ENCODE results near the gene MAD1L1.

Gene MAD1L1

DNA sequence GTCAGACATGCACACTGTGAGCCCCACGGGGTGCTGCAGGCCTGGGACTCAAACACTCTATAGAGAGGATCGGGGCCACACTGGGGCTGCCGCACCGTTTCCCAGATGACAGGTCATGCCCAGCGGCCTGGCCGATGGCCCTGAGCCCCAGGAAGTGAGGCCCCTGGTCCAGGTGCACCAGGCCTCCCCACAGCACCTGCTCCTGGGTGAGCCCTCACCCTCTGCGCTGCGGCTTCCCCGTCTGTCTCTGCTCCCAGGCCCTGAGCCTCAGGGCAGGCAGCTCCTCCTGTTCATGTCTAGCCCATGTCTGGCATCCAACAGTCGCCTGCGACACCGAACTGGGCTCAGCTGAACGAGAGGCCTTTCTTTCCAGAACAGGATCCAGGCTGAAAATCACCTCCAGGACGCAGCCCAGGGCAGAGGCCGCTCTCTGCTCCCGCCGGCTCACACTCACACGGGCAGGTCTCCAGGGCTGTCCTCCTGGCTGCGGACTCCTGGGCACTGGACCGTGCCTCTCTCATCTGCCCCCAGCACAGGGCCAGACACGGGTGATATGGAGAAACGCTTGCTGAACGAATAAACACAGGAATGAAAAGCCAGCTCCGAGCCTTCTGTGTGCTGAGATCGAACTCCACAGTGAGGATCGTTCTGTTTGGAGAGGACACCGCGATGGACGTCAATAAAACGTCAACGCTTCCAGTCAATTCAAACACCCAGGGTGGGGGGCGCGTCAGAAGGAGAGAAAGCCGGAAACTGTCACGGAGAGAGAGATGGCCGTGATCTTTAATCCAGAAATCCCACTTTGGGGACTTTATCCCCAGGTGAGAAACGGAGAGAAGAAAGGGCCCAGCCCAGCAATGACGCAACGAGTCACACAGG lies 360.3 kb downstream of the MAD1L1 start:
- Histone ChIP-seq H3K4me2 (ENCODE audit: insufficient read depth, low read length) (no peak overlapping the region), H3K27ac (ENCODE audit: low read length) (peak overlapping the region; percentile 55), H2AFZ (ENCODE audit: low read depth, low read length) (no peak overlapping the region), H3K9ac (ENCODE audit: low read depth, low read length) (no peak overlapping the region), H3K9me3 (ENCODE audit: insufficient read depth, low read length, severe bottlenecking) (no peaks in the 10 kb centered on the region), H3K79me2 (ENCODE audit: insufficient read depth, low read length) (peaks cover 43% of the 10 kb centered on the region), H3K27me3 (ENCODE audit: insufficient read depth, low read length, poor library complexity) (no peaks in the 10 kb centered on the region), H4K20me1 (ENCODE audit: insufficient read depth, low read length) (peaks cover 34% of the 10 kb centered on the region), H3K4me3 (ENCODE audit: low read depth in 1 of 2, low read length in 2 of 2) (no peak overlapping the region), H3K4me1 (ENCODE audit: insufficient read depth, low read length) (no peaks in the 10 kb centered on the region), H3K36me3 (ENCODE audit: insufficient read depth, low read length) (peaks cover 32% of the 10 kb centered on the region)
- no peak for ATAC-seq (ENCODE audit: insufficient read depth, low read depth)
- DNase-seq: no peak
- no peak for TF ChIP-seq EZH2 (IDR thresholded peaks at IDR 0.05; ENCODE audit: borderline replicate concordance, low read depth, low read length, severe bottlenecking)
- TF ChIP-seq, protein P1, sequence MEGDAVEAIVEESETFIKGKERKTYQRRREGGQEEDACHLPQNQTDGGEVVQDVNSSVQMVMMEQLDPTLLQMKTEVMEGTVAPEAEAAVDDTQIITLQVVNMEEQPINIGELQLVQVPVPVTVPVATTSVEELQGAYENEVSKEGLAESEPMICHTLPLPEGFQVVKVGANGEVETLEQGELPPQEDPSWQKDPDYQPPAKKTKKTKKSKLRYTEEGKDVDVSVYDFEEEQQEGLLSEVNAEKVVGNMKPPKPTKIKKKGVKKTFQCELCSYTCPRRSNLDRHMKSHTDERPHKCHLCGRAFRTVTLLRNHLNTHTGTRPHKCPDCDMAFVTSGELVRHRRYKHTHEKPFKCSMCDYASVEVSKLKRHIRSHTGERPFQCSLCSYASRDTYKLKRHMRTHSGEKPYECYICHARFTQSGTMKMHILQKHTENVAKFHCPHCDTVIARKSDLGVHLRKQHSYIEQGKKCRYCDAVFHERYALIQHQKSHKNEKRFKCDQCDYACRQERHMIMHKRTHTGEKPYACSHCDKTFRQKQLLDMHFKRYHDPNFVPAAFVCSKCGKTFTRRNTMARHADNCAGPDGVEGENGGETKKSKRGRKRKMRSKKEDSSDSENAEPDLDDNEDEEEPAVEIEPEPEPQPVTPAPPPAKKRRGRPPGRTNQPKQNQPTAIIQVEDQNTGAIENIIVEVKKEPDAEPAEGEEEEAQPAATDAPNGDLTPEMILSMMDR (IDR thresholded peaks at IDR 0.05; ENCODE audit: borderline replicate concordance, extremely low read depth, low read length, poor library complexity, severe bottlenecking): no peak

DNA sequence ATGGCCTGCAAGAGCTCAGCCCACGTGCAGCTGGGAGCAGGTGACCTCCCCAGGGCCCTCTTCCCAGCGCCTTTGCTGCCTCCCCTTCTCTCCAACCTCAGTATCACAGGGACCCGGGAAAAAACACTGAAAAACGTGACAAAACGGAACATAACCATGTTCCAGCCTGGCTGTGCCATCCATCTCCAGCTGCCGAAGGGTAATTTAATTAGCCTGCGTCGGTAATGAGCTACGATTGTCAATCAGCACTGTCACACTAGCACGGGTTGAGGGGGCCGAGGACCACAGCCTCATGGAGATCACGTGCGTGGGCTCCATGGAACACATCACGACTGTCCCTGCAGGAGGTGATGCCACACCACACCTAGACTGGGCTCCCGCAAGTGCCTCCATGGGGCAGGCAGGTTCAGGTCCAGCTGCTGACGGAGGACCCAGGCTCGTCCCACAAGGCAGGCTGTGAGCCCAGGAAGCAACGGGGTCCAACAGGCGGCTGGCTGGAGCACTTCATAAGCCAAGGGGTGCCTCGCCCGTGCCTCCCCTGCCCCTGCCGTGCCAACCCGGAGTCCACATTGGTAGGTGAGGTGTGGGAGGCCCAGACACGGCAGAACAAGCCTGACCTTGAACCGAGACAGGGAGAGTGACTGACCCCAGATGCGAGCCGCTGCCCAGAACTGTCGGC lies 363.2 kb downstream of the MAD1L1 start:
- H3K79me2 ChIP-seq (ENCODE audit: insufficient read depth, low read length): peaks cover 46% of the 10 kb centered on the region
- H4K20me1 ChIP-seq (ENCODE audit: insufficient read depth, low read length): peaks cover 54% of the 10 kb centered on the region
- DNase-seq (no peak), ATAC-seq (ENCODE audit: insufficient read depth, low read depth) (no peak)
- no peak overlapping the region for H3K4me2 ChIP-seq (ENCODE audit: insufficient read depth, low read length)
- H2AFZ ChIP-seq (ENCODE audit: low read depth, low read length): no peak overlapping the region
- H3K4me3 ChIP-seq (ENCODE audit: low read depth in 1 of 2, low read length in 2 of 2): no peak overlapping the region
- H3K4me1 ChIP-seq (ENCODE audit: insufficient read depth, low read length): no peaks in the 10 kb centered on the region
- H3K27me3 ChIP-seq (ENCODE audit: insufficient read depth, low read length, poor library complexity): no peaks in the 10 kb centered on the region
- no peak overlapping the region for H3K9ac ChIP-seq (ENCODE audit: low read depth, low read length)
- H3K27ac ChIP-seq (ENCODE audit: low read length): no peak overlapping the region; the same call in 1 of the 2 replicates
- H3K36me3 ChIP-seq (ENCODE audit: insufficient read depth, low read length): peaks cover 39% of the 10 kb centered on the region
- no peak for TF ChIP-seq EZH2 (IDR thresholded peaks at IDR 0.05; ENCODE audit: borderline replicate concordance, low read depth, low read length, severe bottlenecking)
- TF ChIP-seq, protein P1 (IDR thresholded peaks at IDR 0.05; ENCODE audit: borderline replicate concordance, extremely low read depth, low read length, poor library complexity, severe bottlenecking): no peak
- H3K9me3 ChIP-seq (ENCODE audit: insufficient read depth, low read length, severe bottlenecking): no peaks in the 10 kb centered on the region

DNA sequence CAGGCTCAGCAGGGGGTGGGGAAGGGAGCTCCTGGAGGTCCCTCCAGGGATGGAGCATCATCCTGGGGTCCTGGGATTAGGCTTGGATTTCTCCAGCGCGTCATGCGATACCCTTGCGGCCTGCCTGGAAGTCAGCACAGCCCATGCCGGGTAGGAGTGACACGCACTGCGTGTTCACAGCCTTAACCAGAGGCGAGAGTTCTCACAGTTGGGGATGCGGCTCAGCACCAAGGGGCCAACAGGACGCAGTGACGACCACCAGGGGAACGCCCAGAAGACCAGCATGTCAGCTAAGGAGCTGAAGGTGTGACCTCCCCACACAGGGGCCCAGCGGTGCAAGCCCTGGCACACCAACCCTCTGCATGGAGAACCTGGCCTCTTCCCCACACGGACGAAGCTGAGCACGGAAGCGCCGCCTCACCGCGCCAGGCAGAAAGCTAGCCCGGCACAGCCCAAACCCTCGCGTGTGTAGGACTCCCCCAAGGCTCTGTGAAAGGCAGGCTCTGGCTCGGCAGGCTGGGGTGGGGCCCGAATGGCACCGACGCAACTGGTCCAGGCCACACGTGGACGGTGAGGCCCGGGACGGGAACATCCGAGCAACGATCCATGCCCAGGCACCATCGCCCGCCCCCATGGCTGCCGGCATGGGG lies 364.1 kb downstream of the MAD1L1 start:
- TF ChIP-seq EZH2 (IDR thresholded peaks at IDR 0.05; ENCODE audit: borderline replicate concordance, low read depth, low read length, severe bottlenecking): no peak
- TF ChIP-seq, protein P1 (IDR thresholded peaks at IDR 0.05; ENCODE audit: borderline replicate concordance, extremely low read depth, low read length, poor library complexity, severe bottlenecking): no peak
- peak overlapping the region; percentile 4; the same call in 1 of the 2 replicates for H3K27ac ChIP-seq (ENCODE audit: low read length)
- H3K79me2 ChIP-seq (ENCODE audit: insufficient read depth, low read length): peaks cover 42% of the 10 kb centered on the region
- H4K20me1 ChIP-seq (ENCODE audit: insufficient read depth, low read length): peaks cover 51% of the 10 kb centered on the region
- H3K4me1 ChIP-seq (ENCODE audit: insufficient read depth, low read length): no peaks in the 10 kb centered on the region
- H3K4me3 ChIP-seq (ENCODE audit: low read depth in 1 of 2, low read length in 2 of 2): no peak overlapping the region
- DNase-seq (no peak), ATAC-seq (ENCODE audit: insufficient read depth, low read depth) (no peak)
- H3K27me3 ChIP-seq (ENCODE audit: insufficient read depth, low read length, poor library complexity): no peaks in the 10 kb centered on the region
- H3K9me3 ChIP-seq (ENCODE audit: insufficient read depth, low read length, severe bottlenecking): no peaks in the 10 kb centered on the region
- no peak overlapping the region for H3K4me2 ChIP-seq (ENCODE audit: insufficient read depth, low read length)
- no peak overlapping the region for H3K9ac ChIP-seq (ENCODE audit: low read depth, low read length)
- no peak overlapping the region for H2AFZ ChIP-seq (ENCODE audit: low read depth, low read length)
- peaks cover 40% of the 10 kb centered on the region for H3K36me3 ChIP-seq (ENCODE audit: insufficient read depth, low read length)

All from DND-41 (cell line).